ENCODE measurements around the gene GDNF. TPM values are rescaled to one million over a fixed set of nuclear protein-coding genes. Genes with fewer than 3 reads are reported as not detected.
A peak's percentile ranks its signal among the peaks of the same experiment; 100 is the strongest.

Gene GDNF
- total RNA-seq, 1 experiment from 2014 or later = 0.85 TPM

- POLR2A ChIA-PET (ENCODE audit: unreplicated experiment) = no interaction called here
- intact Hi-C loops (cut with micrococcal nuclease; ENCODE audit: unreplicated experiment) = no loop called here
- BruUV-seq (replicated peaks) = no TSS peak
- TF ChIP-seq CTCF (conservative IDR thresholded peaks at IDR 0.05) (no peak), EZH2 (IDR thresholded peaks at IDR 0.05; ENCODE audit: low read depth) (no peak)
- Histone ChIP-seq H3K27me3 (ENCODE audit: insufficient read depth, low read depth) (no peaks in the 10 kb centered on the region), H3K27ac (no peak overlapping the region), H2AFZ (no peak overlapping the region), H3K9me2 (ENCODE audit: insufficient read depth) (no peaks in the 10 kb centered on the region), H3K4me3 (no peak overlapping the region), H3K9me3 (ENCODE audit: insufficient read depth, low read depth) (no peaks in the 10 kb centered on the region), H3K79me2 (ENCODE audit: low read depth) (no peaks in the 10 kb centered on the region), H3K36me3 (ENCODE audit: low read depth) (no peaks in the 10 kb centered on the region), H3K4me2 (no peak overlapping the region), H3K4me1 (replicated peaks; ENCODE audit: insufficient read depth) (no peaks in the 10 kb centered on the region), H3F3A (ENCODE audit: insufficient read depth, low read depth) (no peaks in the 10 kb centered on the region), H4K20me1 (ENCODE audit: insufficient read depth) (no peaks in the 10 kb centered on the region)
- CTCF ChIA-PET = no interaction called here
- no peak for DNase-seq
Measured at GRCh38 chr5:37850226-37850865, 10.5 kb upstream of the GDNF start.

- no peaks in the 10 kb centered on the region for H3K4me1 ChIP-seq (replicated peaks; ENCODE audit: insufficient read depth)
- no peak overlapping the region for H3K27ac ChIP-seq
- no peaks in the 10 kb centered on the region for H3K79me2 ChIP-seq (ENCODE audit: low read depth)
- no peaks in the 10 kb centered on the region for H3K9me2 ChIP-seq (ENCODE audit: insufficient read depth)
- no peak for TF ChIP-seq CTCF (conservative IDR thresholded peaks at IDR 0.05)
- no peak for TF ChIP-seq EZH2 (IDR thresholded peaks at IDR 0.05; ENCODE audit: low read depth)
- DNase-seq = no peak
- POLR2A ChIA-PET (ENCODE audit: unreplicated experiment) = no interaction called here
- H3K4me2 ChIP-seq = no peak overlapping the region
- no peaks in the 10 kb centered on the region for H3K27me3 ChIP-seq (ENCODE audit: insufficient read depth, low read depth)
- CTCF ChIA-PET = no interaction called here
- no peaks in the 10 kb centered on the region for H3K36me3 ChIP-seq (ENCODE audit: low read depth)
- H2AFZ ChIP-seq = no peak overlapping the region
- intact Hi-C loops (cut with micrococcal nuclease; ENCODE audit: unreplicated experiment) = no loop called here
- no peaks in the 10 kb centered on the region for H4K20me1 ChIP-seq (ENCODE audit: insufficient read depth)
- H3F3A ChIP-seq (ENCODE audit: insufficient read depth, low read depth) = no peaks in the 10 kb centered on the region
- H3K4me3 ChIP-seq = no peak overlapping the region
- no peaks in the 10 kb centered on the region for H3K9me3 ChIP-seq (ENCODE audit: insufficient read depth, low read depth)
- BruUV-seq (replicated peaks) = no TSS peak
Measured at GRCh38 chr5:37849641-37850040, 9.8 kb upstream of the GDNF start.

- no peak overlapping the region for H3K27ac ChIP-seq
- ChIA-PET POLR2A (ENCODE audit: unreplicated experiment) (no interaction called here), CTCF (no interaction called here)
- no peak overlapping the region for H3K4me3 ChIP-seq
- DNase-seq = peak in 1 of 2 experiments; percentile 44
- H3K79me2 ChIP-seq (ENCODE audit: low read depth) = no peaks in the 10 kb centered on the region
- no TSS peak for BruUV-seq (replicated peaks)
- no peaks in the 10 kb centered on the region for H3F3A ChIP-seq (ENCODE audit: insufficient read depth, low read depth)
- intact Hi-C loops (cut with micrococcal nuclease; ENCODE audit: unreplicated experiment) = no loop called here
- H3K4me2 ChIP-seq = no peak overlapping the region
- no peaks in the 10 kb centered on the region for H3K9me3 ChIP-seq (ENCODE audit: insufficient read depth, low read depth)
- H4K20me1 ChIP-seq (ENCODE audit: insufficient read depth) = no peaks in the 10 kb centered on the region
- TF ChIP-seq EZH2 (IDR thresholded peaks at IDR 0.05; ENCODE audit: low read depth) (no peak), CTCF (conservative IDR thresholded peaks at IDR 0.05) (no peak)
- H3K27me3 ChIP-seq (ENCODE audit: insufficient read depth, low read depth) = no peaks in the 10 kb centered on the region
- H3K9me2 ChIP-seq (ENCODE audit: insufficient read depth) = no peaks in the 10 kb centered on the region
- no peaks in the 10 kb centered on the region for H3K36me3 ChIP-seq (ENCODE audit: low read depth)
- H2AFZ ChIP-seq = no peak overlapping the region
- H3K4me1 ChIP-seq (replicated peaks; ENCODE audit: insufficient read depth) = no peaks in the 10 kb centered on the region
Measured at GRCh38 chr5:37847978-37848425, 8.2 kb upstream of the GDNF start.
